H1 (cell line): Measurements from ENCODE around the gene COL26A1. TPM values are rescaled to one million over a fixed set of nuclear protein-coding genes. Genes with fewer than 3 reads are reported as not detected.

Source experiments
- CTCF ChIA-PET: fragments of 300-600 bp; sonication (Branson Sonifier 250); formaldehyde crosslinking; loops from one replicate; lab custom pipeline; 2021; ENCODE audit not compliant: partially characterized antibody; lab: Charles Lee
- POLR2A ChIA-PET: fragments of 300-600 bp; sonication (Branson Sonifier 250); formaldehyde crosslinking; loops from one replicate; lab custom pipeline; 2021; ENCODE audit warnings: inconsistent platforms; ENCODE audit not compliant: partially characterized antibody; lab: Charles Lee
- DNase-seq, 2 experiments: peaks; one replicate each; pipeline versions ENCODE4 v3.0.0 to v3.0.0-alpha.2; 2010 to 2022; ENCODE audit warnings: low spot score in 2 of 2, low read depth in 1 of 2, mixed read lengths in 1 of 2
- FAIRE-seq: peaks from 2 replicates; lab custom pipeline; 2011; peaks lifted over from hg19 to GRCh38; lab: Jason Lieb, UNC
- H2AFZ ChIP-seq: 2 replicates; pipeline ENCODE4 v1.8.1; 2012; ENCODE audit warnings: low read length, inconsistent platforms
- H2AK5ac ChIP-seq: 2 replicates; pipeline ENCODE4 v1.6.1; 2013; ENCODE audit warnings: low read depth, low read length
- H2BK120ac ChIP-seq: replicated peaks from 2 replicates; pipeline ENCODE3; 2013; ENCODE audit warnings: low read depth, low read length, inconsistent platforms
- H2BK12ac ChIP-seq: 2 replicates; pipeline ENCODE4 v1.6.1; 2013; ENCODE audit warnings: low read depth, low read length
- H2BK15ac ChIP-seq: 2 replicates; pipeline ENCODE4 v1.6.1; 2013; ENCODE audit warnings: low read length
- H2BK20ac ChIP-seq: 2 replicates; pipeline ENCODE4 v1.6.1; 2013; ENCODE audit warnings: low read length
- H2BK5ac ChIP-seq: 2 replicates; pipeline ENCODE4 v1.6.1; 2013; ENCODE audit warnings: low read depth, low read length
- H3K14ac ChIP-seq: 2 replicates; pipeline ENCODE4 v1.6.1; 2013; ENCODE audit warnings: inconsistent platforms; ENCODE audit not compliant: insufficient read length
- H3K18ac ChIP-seq: 2 replicates; pipeline ENCODE4 v1.6.1; 2013; ENCODE audit warnings: low read length; ENCODE audit errors: extremely low read depth
- H3K23ac ChIP-seq: 2 replicates; pipeline ENCODE4 v1.6.1; 2013; ENCODE audit warnings: inconsistent platforms; ENCODE audit not compliant: insufficient read length
- H3K23me2 ChIP-seq: 2 replicates; pipeline ENCODE4 v1.6.1; 2013; ENCODE audit warnings: low read depth, low read length
- H3K27ac ChIP-seq: 2 replicates; pipeline ENCODE4 v1.6.1; 2011; ENCODE audit warnings: low read depth, low read length, inconsistent platforms
- H3K27me3 ChIP-seq, 4 experiments: replicated peaks in 1 of 4; 1 replicate in 1 of 4; 2 replicates in 3 of 4; pipeline versions ENCODE4 v1.6.1 to v1.8.1; 2011 to 2013; ENCODE audit warnings: low read length in 3 of 4, mild to moderate bottlenecking in 3 of 4, inconsistent platforms in 2 of 4, mixed read lengths in 2 of 4, moderate library complexity in 1 of 4; ENCODE audit not compliant: control insufficient read depth in 3 of 4, insufficient read depth in 3 of 4; ENCODE audit errors: extremely low read depth in 1 of 4
- H3K36me3 ChIP-seq, 4 experiments: 2 replicates each; pipeline versions ENCODE4 v1.6.1 to v1.8.1; 2011 to 2013; ENCODE audit warnings: mild to moderate bottlenecking in 4 of 4, low read length in 3 of 4, moderate library complexity in 2 of 4, control low read depth in 1 of 4, inconsistent platforms in 1 of 4; ENCODE audit not compliant: insufficient read depth in 4 of 4, control insufficient read depth in 2 of 4
- H3K4ac ChIP-seq: replicated peaks from 2 replicates; pipeline ENCODE3; 2013; ENCODE audit warnings: low read length, low read depth, mixed read lengths, inconsistent platforms; ENCODE audit not compliant: insufficient read length
- H3K4me1 ChIP-seq, 4 experiments: replicated peaks in 1 of 4; 1 replicate in 1 of 4; 2 replicates in 3 of 4; pipeline versions ENCODE4 v1.6.1 to v1.8.1; 2011 to 2013; ENCODE audit warnings: low read length in 3 of 4, inconsistent platforms in 2 of 4, mixed read lengths in 1 of 4; ENCODE audit not compliant: insufficient read depth in 4 of 4, control insufficient read depth in 3 of 4
- H3K4me2 ChIP-seq, 2 experiments: 2 replicates each; pipeline versions ENCODE4 v1.6.1 to v1.8.1; 2011 to 2013; ENCODE audit warnings: low read depth in 2 of 2, low read length in 2 of 2, control low read depth in 1 of 2, inconsistent platforms in 1 of 2, mild to moderate bottlenecking in 1 of 2; ENCODE audit not compliant: insufficient read depth in 1 of 2
- H3K4me3 ChIP-seq, 4 experiments: fragments of 200-600, 300-600 bp in 1 of 4; sonication (generic), shearing (Covaris generic), sonication (Bioruptor Twin) in 1 of 4; 2 replicates each; pipeline versions ENCODE4 v1.5.1 to v1.8.1; 2011 to 2016; ENCODE audit warnings: low read length in 4 of 4, low read depth in 3 of 4, control low read depth in 2 of 4, inconsistent platforms in 2 of 4, mild to moderate bottlenecking in 2 of 4, mixed read lengths in 1 of 4, moderate library complexity in 1 of 4; ENCODE audit not compliant: insufficient read depth in 2 of 4; ENCODE audit errors: extremely low read depth in 1 of 4
- H3K56ac ChIP-seq: replicated peaks from 2 replicates; pipeline ENCODE3; 2013; ENCODE audit warnings: low read depth, mild to moderate bottlenecking, mixed read lengths, low read length, inconsistent platforms; ENCODE audit not compliant: insufficient read length
- H3K79me1 ChIP-seq: 2 replicates; pipeline ENCODE4 v1.6.1; 2013; ENCODE audit warnings: low read depth, low read length, control low read depth
- H3K79me2 ChIP-seq, 2 experiments: 2 replicates each; pipeline versions ENCODE4 v1.6.1 to v1.8.1; 2012 to 2013; ENCODE audit warnings: low read length in 2 of 2, mild to moderate bottlenecking in 2 of 2, inconsistent platforms in 1 of 2; ENCODE audit not compliant: insufficient read depth in 2 of 2, control insufficient read depth in 1 of 2
- H3K9ac ChIP-seq, 4 experiments: replicated peaks in 1 of 4; 1 replicate in 1 of 4; 2 replicates in 3 of 4; pipeline versions ENCODE4 v1.6.1 to v1.8.1; 2011 to 2013; ENCODE audit warnings: low read depth in 3 of 4, low read length in 3 of 4, control low read depth in 2 of 4, mild to moderate bottlenecking in 2 of 4, moderate library complexity in 2 of 4, inconsistent platforms in 1 of 4; ENCODE audit errors: extremely low read depth in 1 of 4
- H3K9me3 ChIP-seq, 2 experiments: 2 replicates each; pipeline versions ENCODE4 v1.6.1 to v1.8.1; 2012 to 2013; ENCODE audit warnings: mild to moderate bottlenecking in 2 of 2, moderate library complexity in 2 of 2, control low read depth in 1 of 2, inconsistent platforms in 1 of 2, low read depth in 1 of 2, low read length in 1 of 2, mixed read lengths in 1 of 2; ENCODE audit not compliant: insufficient read depth in 2 of 2
- H4K20me1 ChIP-seq, 2 experiments: replicated peaks in 1 of 2; 2 replicates each; pipeline versions ENCODE3 to v1.8.1; 2011 to 2013; ENCODE audit warnings: inconsistent platforms in 2 of 2, low read length in 2 of 2, mild to moderate bottlenecking in 1 of 2; ENCODE audit not compliant: insufficient read depth in 2 of 2, control insufficient read depth in 1 of 2
- H4K5ac ChIP-seq: 2 replicates; pipeline ENCODE4 v1.6.1; 2013; ENCODE audit warnings: low read length, low read depth, mixed read lengths, inconsistent platforms; ENCODE audit not compliant: insufficient read length
- H4K8ac ChIP-seq: 2 replicates; pipeline ENCODE4 v1.8.0; 2013; ENCODE audit warnings: mild to moderate bottlenecking, moderate library complexity, low read length, inconsistent platforms; ENCODE audit not compliant: insufficient read depth; ENCODE audit errors: extremely low read depth
- H4K91ac ChIP-seq: replicated peaks from 2 replicates; pipeline ENCODE3; 2013; ENCODE audit warnings: low read length, mixed read lengths, inconsistent platforms; ENCODE audit not compliant: insufficient read length
- BCL11A ChIP-seq, 2 experiments: IDR thresholded peaks; one replicate each; pipeline ENCODE4 v1.6.1; 2011; ENCODE audit warnings: low read depth in 2 of 2, low read length in 2 of 2, mild to moderate bottlenecking in 2 of 2
- E2F6 ChIP-seq: IDR thresholded peaks from 2 replicates; pipeline ENCODE4 v1.6.1; 2012; ENCODE audit warnings: inconsistent platforms
- EP300 ChIP-seq, 2 experiments: IDR thresholded peaks; 1 replicate in 1 of 2; 2 replicates in 1 of 2; pipeline ENCODE4 v1.6.1; 2011 to 2012; ENCODE audit warnings: low read depth in 2 of 2, low read length in 2 of 2, mild to moderate bottlenecking in 2 of 2, borderline replicate concordance in 1 of 2, inconsistent platforms in 1 of 2, moderate library complexity in 1 of 2
- EZH2 ChIP-seq: fragments of 200-600 bp; sonication (generic); IDR thresholded peaks from 2 replicates; pipeline ENCODE4 v1.7.1; 2012; ENCODE audit warnings: low read depth, mild to moderate bottlenecking, moderate library complexity, low read length, inconsistent platforms; ENCODE audit not compliant: severe bottlenecking
- KDM1A ChIP-seq: fragments of 200-600, 300-600 bp; sonication (generic); IDR thresholded peaks from 2 replicates; pipeline ENCODE4 v1.7.1; 2016; ENCODE audit warnings: mild to moderate bottlenecking, low read length, borderline replicate concordance
- RAD21 ChIP-seq, 2 experiments: IDR thresholded peaks in 1 of 2; conservative IDR thresholded peaks in 1 of 2; 2 replicates each; pipeline ENCODE4 v1.6.1; 2011; ENCODE audit warnings: low read depth in 2 of 2, low read length in 2 of 2, improper control_type of control experiment in 1 of 2, inconsistent platforms in 1 of 2, mild to moderate bottlenecking in 1 of 2, moderate library complexity in 1 of 2
- SP1 ChIP-seq: IDR thresholded peaks from 2 replicates; pipeline ENCODE4 v1.6.1; 2011; ENCODE audit warnings: low read depth, low read length
- SP2 ChIP-seq: IDR thresholded peaks from 2 replicates; pipeline ENCODE4 v1.6.1; 2012; ENCODE audit warnings: mild to moderate bottlenecking, low read length, inconsistent platforms
- ZNF274 ChIP-seq: IDR thresholded peaks from 2 replicates; pipeline ENCODE4 v1.7.0; 2012; ENCODE audit warnings: low read length, borderline replicate concordance; ENCODE audit errors: extremely low read depth
- whole genome bisulfite sequencing, 2 experiments: shearing (Covaris generic) in 1 of 2; methylation state at CpG; one replicate each; pipeline versions ENCODE4 v1.1.6 to v1.1.7; 2013 to 2015; ENCODE audit warnings: low lambda C conversion rate in 2 of 2, mixed read lengths in 2 of 2, inconsistent platforms in 1 of 2, low coverage in 1 of 2, missing lambda C conversion rate in 1 of 2; ENCODE audit not compliant: insufficient replicate concordance in 2 of 2, insufficient coverage in 1 of 2, insufficient read length in 1 of 2; ENCODE audit errors: extremely low coverage in 1 of 2, missing lambda C conversion rate in 1 of 2; 5-methylcytosine and 5-hydroxymethylcytosine counted together
- polyA plus RNA-seq, 7 experiments: library from polyadenylated mRNA; depleted of rRNA in 3 of 7; stranded (reverse) in 5 of 7; unstranded in 2 of 7; fragments of >200 nt in 5 of 7; fragments of 200-250 nt in 2 of 7; gene quantifications; 1 replicate in 5 of 7; 2 replicates in 1 of 7; 4 replicates in 1 of 7; pipeline versions ENCODE4 v1.2.1 to v1.2.3, GENCODE V29; 2011 to 2013; ENCODE audit warnings: missing spikeins in 2 of 7, mixed read lengths in 2 of 7
- total RNA-seq: library from RNA; stranded (reverse); fragmentation: NEBNext Ultra II Directional; extraction: Animal tissue kit (Norgen Biotek cat#: 25700); gene quantifications from 2 replicates; pipeline ENCODE4 v1.2.1, GENCODE V29; 2021

Gene COL26A1
- total and polyA plus RNA-seq, 2 of the 8 experiments (the other 6 are each of a cell fraction or from before 2014, with no cell fraction given): 51.1 to 68.8 TPM

- H3K18ac ChIP-seq: no peak overlapping the region
- H2BK5ac ChIP-seq: no peak overlapping the region
- H3K27me3 ChIP-seq: no peaks in the 10 kb centered on the region
- no peaks in the 10 kb centered on the region for H3K79me2 ChIP-seq
- H3K4ac ChIP-seq: no peak overlapping the region
- no peak overlapping the region for H4K5ac ChIP-seq
- H2AK5ac ChIP-seq: no peak overlapping the region
- H3K27ac ChIP-seq: no peak overlapping the region
- 0 out of 4 replicates have a peak, but pooled peaks cover 0 to 4% of the 10 kb centered on the region in 2 experiments for H3K9me3 ChIP-seq
- peaks cover 0 to 15% (median 7%) of the 10 kb centered on the region in 4 experiments; a peak in 6 of 7 replicates for H3K4me1 ChIP-seq
- no peaks in the 10 kb centered on the region for H3K79me1 ChIP-seq
- DNase-seq (no peak), FAIRE-seq (no peak)
- no peak overlapping the region for H3K9ac ChIP-seq
- ChIA-PET CTCF (interaction anchor here (0.6 to 2.9 kb wide), 9 partner anchors 9 to 126 kb away, joined by 3 to 15 read pairs (median 4); no protein-coding TSS in a partner anchor), POLR2A (interaction anchor here (1.0 to 2.7 kb wide), 8 partner anchors 9 to 63 kb away, joined by 3 to 19 read pairs (median 4); no protein-coding TSS in a partner anchor)
- H2BK20ac ChIP-seq: peak overlapping the region; percentile 82; the same call in 1 of the 2 replicates
- no peak overlapping the region for H2BK120ac ChIP-seq
- 73% methylated on average over 15 of the region's 15 CpGs; no CpG with 5 or more reads in 1 of the 2 experiments for WGBS, 2 experiments
- no peak overlapping the region for H3K23ac ChIP-seq
- no peak overlapping the region for H2AFZ ChIP-seq
- H2BK12ac ChIP-seq: no peak overlapping the region
- H4K20me1 ChIP-seq: peaks cover 0 to 2% of the 10 kb centered on the region in 2 experiments
- no peak overlapping the region for H2BK15ac ChIP-seq
- no peak overlapping the region for H3K4me2 ChIP-seq
- no peak overlapping the region for H4K8ac ChIP-seq
- H3K23me2 ChIP-seq: peaks cover 2% of the 10 kb centered on the region; the same call in 1 of the 2 replicates
- H3K36me3 ChIP-seq: no peaks in the 10 kb centered on the region
- no peak overlapping the region for H3K4me3 ChIP-seq
- H3K56ac ChIP-seq: no peak overlapping the region
- no peak overlapping the region for H4K91ac ChIP-seq
- H3K14ac ChIP-seq: no peak overlapping the region
- no peak for TF ChIP-seq EZH2
- TF ChIP-seq ZNF274: no peak
- no peak for TF ChIP-seq EP300 (IDR thresholded peaks at IDR 0.05; ENCODE audit: borderline replicate concordance in 1 of 2, low read depth in 2 of 2, low read length in 2 of 2)
- TF ChIP-seq KDM1A: no peak
- peak in 1 of 2 experiments; percentile 23; a peak in 1 of 4 replicates for TF ChIP-seq RAD21 (IDR thresholded peaks at IDR 0.05 in 1 of 2, conservative IDR thresholded peaks at IDR 0.05 in 1 of 2; ENCODE audit: low read depth in 2 of 2, low read length in 2 of 2)
- TF ChIP-seq SP1: no peak
- TF ChIP-seq BCL11A (IDR thresholded peaks at IDR 0.05; ENCODE audit: low read depth in 2 of 2, low read length in 2 of 2): no peak
- TF ChIP-seq E2F6: no peak
- no peak for TF ChIP-seq SP2
Measured at GRCh38 chr7:101562531-101563197, 200.0 kb downstream of the COL26A1 start.
